Skin epidermis (tissue), 12 donors: ENCODE measurements around the gene POLR3E.
"Not testable (repeated sequence)": the region's sequence is repeated elsewhere in the genome, so short reads cannot be mapped to it uniquely, and the experiment has no call there.

ENCODE experiments used
- H3K27ac ChIP-seq, 21 experiments: fragments of 200-600 bp; sonication (generic) in 11 of 21; one replicate each; pipeline ENCODE4 v1.5.0; 2020; ENCODE audit warnings: mild to moderate bottlenecking in 3 of 21, inconsistent platforms in 2 of 21, moderate library complexity in 2 of 21
- H3K4me3 ChIP-seq, 7 experiments: fragments of 200-600 bp; sonication (generic) in 2 of 7; one replicate each; pipeline ENCODE4 v1.5.0; 2020; ENCODE audit warnings: inconsistent platforms in 2 of 7, mild to moderate bottlenecking in 2 of 7, moderate library complexity in 1 of 7

POLR3E gene

GRCh38 chr16:22285080-22285479 is 12.1 kb upstream of the POLR3E start:
- no peak overlapping the region for H3K27ac ChIP-seq
- no peak overlapping the region for H3K4me3 ChIP-seq

GRCh38 chr16:22291020-22291419 is 6.2 kb upstream of the POLR3E start:
- Histone ChIP-seq H3K27ac (no peak overlapping the region), H3K4me3 (no peak overlapping the region)

- Histone ChIP-seq H3K4me3 (no peak overlapping the region), H3K27ac (no peak overlapping the region)
These were observed 5.3 kb upstream of the POLR3E start for GRCh38 chr16:22291860-22292318.

GRCh38 chr16:22292320-22292719 is 4.9 kb upstream of the POLR3E start:
- Histone ChIP-seq H3K27ac (no peak overlapping the region), H3K4me3 (no peak overlapping the region)

GRCh38 chr16:22293137-22294106 is 3.8 kb upstream of the POLR3E start:
- Histone ChIP-seq H3K4me3 (no peak overlapping the region), H3K27ac (no peak overlapping the region)

GRCh38 chr16:22296225-22297113 is 740 bp upstream of the POLR3E start:
- peak overlapping the region in 13 of 21 experiments; percentile 1 to 97 (median 36) for H3K27ac ChIP-seq
- H3K4me3 ChIP-seq = peak overlapping the region; percentile 25 to 99 (median 91)

- H3K4me3 ChIP-seq = peak overlapping the region; percentile 77 to 99 (median 91)
- peak overlapping the region; percentile 78 to 100 (median 91) for H3K27ac ChIP-seq
These were observed 893 bp downstream of the POLR3E start for GRCh38 chr16:22297871-22298733.

GRCh38 chr16:22299036-22299435 is 1.8 kb downstream of the POLR3E start:
- Histone ChIP-seq H3K27ac (peak overlapping the region in 8 of 21 experiments; percentile 0 to 98 (median 96)), H3K4me3 (no peak overlapping the region)

- Histone ChIP-seq H3K4me3 (no peak overlapping the region), H3K27ac (no peak overlapping the region)
These were observed 3.3 kb downstream of the POLR3E start for GRCh38 chr16:22300427-22301071.

- H3K4me3 ChIP-seq, H3K27ac ChIP-seq: not testable (repeated sequence)
These were observed 4.2 kb downstream of the POLR3E start for GRCh38 chr16:22301423-22301822.

GRCh38 chr16:22302776-22303363 is 5.7 kb downstream of the POLR3E start:
- H3K27ac ChIP-seq = no peak overlapping the region
- H3K4me3 ChIP-seq = no peak overlapping the region

GRCh38 chr16:22304411-22304810 is 7.2 kb downstream of the POLR3E start:
- H3K27ac ChIP-seq = no peak overlapping the region
- H3K4me3 ChIP-seq = no peak overlapping the region

GRCh38 chr16:22306788-22307187 is 9.6 kb downstream of the POLR3E start:
- Histone ChIP-seq H3K27ac (no peak overlapping the region), H3K4me3 (no peak overlapping the region)

- Histone ChIP-seq H3K27ac (no peak overlapping the region), H3K4me3 (no peak overlapping the region)
These were observed 10.6 kb downstream of the POLR3E start for GRCh38 chr16:22307838-22308237.

- Histone ChIP-seq H3K27ac (no peak overlapping the region), H3K4me3 (no peak overlapping the region)
These were observed 11.8 kb downstream of the POLR3E start for GRCh38 chr16:22308824-22309520.

- Histone ChIP-seq H3K4me3 (no peak overlapping the region), H3K27ac (no peak overlapping the region)
These were observed 14.3 kb downstream of the POLR3E start for GRCh38 chr16:22311520-22311919.

GRCh38 chr16:22312897-22313781 is 15.9 kb downstream of the POLR3E start:
- Histone ChIP-seq H3K4me3 (no peak overlapping the region), H3K27ac (peak overlapping the region in 1 of 21 experiments; percentile 28)
